GM12865 (cell line): ENCODE measurements around the gene REM1.
A peak's percentile ranks its signal among the peaks of the same experiment; 100 is the strongest.

Experiments used
- DNase-seq: peaks from one replicate; pipeline ENCODE4 v3.0.0; 2010; ENCODE audit warnings: low read depth
- H3K4me3 ChIP-seq: 2 replicates; pipeline ENCODE4 v1.5.1; 2011; ENCODE audit warnings: mild to moderate bottlenecking, low read depth, low read length, control low read depth
- CTCF ChIP-seq: IDR thresholded peaks from 2 replicates; pipeline ENCODE4 v1.5.1; 2011; ENCODE audit warnings: low read length, control low read depth, low read depth, inconsistent platforms; ENCODE audit not compliant: insufficient read depth; ENCODE audit errors: missing control alignments

REM1 gene

GRCh38 chr20:31474097-31474436, 1.0 kb upstream of the REM1 start:
- no peak overlapping the region for H3K4me3 ChIP-seq
- no peak for TF ChIP-seq CTCF
- DNase-seq = peak; percentile 29

- no peak for DNase-seq
- H3K4me3 ChIP-seq = no peak overlapping the region
- TF ChIP-seq CTCF = no peak
Observed at GRCh38 chr20:31475472-31476293, 595 bp downstream of the REM1 start.

GRCh38 chr20:31476294-31476585, 1.2 kb downstream of the REM1 start:
- no peak for DNase-seq
- H3K4me3 ChIP-seq = no peak overlapping the region
- no peak for TF ChIP-seq CTCF

- H3K4me3 ChIP-seq = no peak overlapping the region
- no peak for TF ChIP-seq CTCF
- no peak for DNase-seq
Observed at GRCh38 chr20:31476643-31477215, 1.6 kb downstream of the REM1 start.

GRCh38 chr20:31484001-31484400, 8.9 kb downstream of the REM1 start:
- peak; percentile 25 for DNase-seq
- no peak for TF ChIP-seq CTCF

GRCh38 chr20:31485450-31486339, 10.6 kb downstream of the REM1 start:
- H3K4me3 ChIP-seq = no peak overlapping the region
- DNase-seq = no peak
- no peak for TF ChIP-seq CTCF

More at GRCh38 chr20:31484001-31484400, 8.9 kb downstream of the REM1 start:
- no peak overlapping the region for H3K4me3 ChIP-seq
